Activated T-helper 2 cell treated with anti-CD3 and anti-CD28 coated beads, Interferon-gamma antibody, Interleukin-2, Interleukin-4, amounts not matched to agents 10 μg/mL and 5 μg/mL and 100 μg/mL, durations not matched to agents 14 hours and 24 hours and 36 hours (primary cell): ENCODE measurements around the gene RICTOR. TPM values are rescaled to one million over a fixed set of nuclear protein-coding genes. Genes with fewer than 3 reads are reported as not detected.

Source experiments
- DNase-seq: peaks from one replicate; pipeline ENCODE4 v3.0.0; 2021; ENCODE audit warnings: low spot score
- H3K27ac Mint-ChIP-seq: one replicate; pipeline ENCODE4 v1.8.0; 2021; ENCODE audit warnings: mixed read lengths
- H3K27me3 Mint-ChIP-seq: one replicate; pipeline ENCODE4 v1.8.0; 2021; ENCODE audit warnings: low read depth, mixed read lengths
- H3K36me3 Mint-ChIP-seq: one replicate; pipeline ENCODE4 v1.8.0; 2021; ENCODE audit warnings: low read depth, mixed read lengths
- H3K4me1 Mint-ChIP-seq: one replicate; pipeline ENCODE4 v1.8.0; 2021; ENCODE audit warnings: low read depth, mixed read lengths
- H3K4me3 Mint-ChIP-seq: one replicate; pipeline ENCODE4 v1.8.0; 2021; ENCODE audit warnings: low read depth, mild to moderate bottlenecking, moderate library complexity, mixed read lengths
- H3K9me3 Mint-ChIP-seq: one replicate; pipeline ENCODE4 v1.8.0; 2021; ENCODE audit warnings: mixed read lengths
- intact Hi-C: fragments of 100-400 bp; cut with micrococcal nuclease; formaldehyde crosslinking; loops from one replicate; pipeline ENCODE4 v1.15.1; 2023
- total RNA-seq: library from RNA; stranded (reverse); gene quantifications from 2 replicates; pipeline ENCODE4 v1.2.3, GENCODE V29; 2022

RICTOR gene
- total RNA-seq, 1 donor from 2014 or later: 28.2 TPM

- intact Hi-C loops: no loop called here
- H3K27ac Mint-ChIP-seq: no peak overlapping the region
Measured at GRCh38 chr5:39108987-39109386, 34.8 kb upstream of the RICTOR start.

GRCh38 chr5:39107350-39107749 is 33.2 kb upstream of the RICTOR start:
- H3K4me1 Mint-ChIP-seq: no peaks in the 10 kb centered on the region
- intact Hi-C loops: no loop called here
- DNase-seq: no peak
- H3K4me3 Mint-ChIP-seq: no peak overlapping the region
- no peaks in the 10 kb centered on the region for H3K9me3 Mint-ChIP-seq
- H3K27me3 Mint-ChIP-seq: no peaks in the 10 kb centered on the region
- peaks cover 52% of the 10 kb centered on the region for H3K36me3 Mint-ChIP-seq
- no peak overlapping the region for H3K27ac Mint-ChIP-seq

More at GRCh38 chr5:39108987-39109386, 34.8 kb upstream of the RICTOR start:
- no peaks in the 10 kb centered on the region for H3K4me1 Mint-ChIP-seq
- no peaks in the 10 kb centered on the region for H3K27me3 Mint-ChIP-seq
- H3K4me3 Mint-ChIP-seq: no peak overlapping the region
- peaks cover 49% of the 10 kb centered on the region for H3K36me3 Mint-ChIP-seq
- H3K9me3 Mint-ChIP-seq: no peaks in the 10 kb centered on the region
- no peak for DNase-seq

- peaks cover 53% of the 10 kb centered on the region for H3K36me3 Mint-ChIP-seq
- H3K27ac Mint-ChIP-seq: no peak overlapping the region
- no peak overlapping the region for H3K4me3 Mint-ChIP-seq
Measured at GRCh38 chr5:39106322-39106721, 32.1 kb upstream of the RICTOR start.

DNA sequence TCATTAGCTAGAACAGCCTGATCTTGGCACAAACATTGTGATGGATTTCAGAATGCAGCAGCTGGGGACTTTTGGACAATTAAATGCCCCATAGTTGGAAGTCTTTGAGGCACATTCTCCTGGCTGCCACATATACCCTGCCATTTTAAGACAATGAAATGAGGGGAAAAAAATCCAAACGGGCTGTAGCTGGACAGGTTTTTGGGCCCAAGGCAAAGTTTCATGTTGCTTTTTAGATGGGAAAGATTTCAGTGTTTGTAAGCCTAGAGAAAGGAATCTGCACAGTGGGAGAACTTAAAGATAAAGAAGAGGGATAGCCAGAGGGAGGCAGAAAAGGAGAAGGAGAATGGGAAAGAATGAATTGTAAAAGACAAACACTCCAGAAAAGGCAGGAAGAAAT is 30.0 kb upstream of the RICTOR start:
- Mint-ChIP-seq H3K9me3 (no peaks in the 10 kb centered on the region), H3K4me1 (peaks cover 6% of the 10 kb centered on the region), H3K27me3 (no peaks in the 10 kb centered on the region), H3K27ac (no peak overlapping the region), H3K4me3 (no peak overlapping the region), H3K36me3 (peaks cover 46% of the 10 kb centered on the region)
- no peak for DNase-seq
- intact Hi-C loops: no loop called here

More at GRCh38 chr5:39106322-39106721, 32.1 kb upstream of the RICTOR start:
- no peak for DNase-seq
- H3K4me1 Mint-ChIP-seq: peaks cover under 1% of the 10 kb centered on the region
- H3K9me3 Mint-ChIP-seq: no peaks in the 10 kb centered on the region
- no peaks in the 10 kb centered on the region for H3K27me3 Mint-ChIP-seq
- intact Hi-C loops: no loop called here

DNA sequence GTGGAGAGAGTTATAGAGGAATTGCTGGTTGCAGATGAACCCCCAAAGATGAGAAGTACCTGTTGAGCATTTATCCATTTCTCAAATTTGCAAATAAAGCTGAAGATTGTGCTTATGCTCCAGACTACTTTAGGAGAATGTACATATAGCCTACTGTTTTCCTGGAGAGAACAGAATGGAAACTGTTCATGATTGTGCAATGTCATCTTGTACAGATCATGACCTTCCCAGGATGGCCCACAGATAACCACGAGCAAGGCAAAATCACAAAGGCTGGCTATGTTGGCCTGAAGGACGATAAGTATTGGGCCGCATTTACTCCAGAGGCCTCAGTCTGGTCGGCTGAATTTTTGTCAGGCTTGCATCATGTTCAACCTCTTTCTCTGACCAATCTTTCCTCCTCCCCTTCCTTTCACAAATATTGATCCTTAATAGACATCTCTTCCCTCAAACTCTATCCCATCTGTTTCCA is 28.5 kb upstream of the RICTOR start:
- intact Hi-C loops: no loop called here
- Mint-ChIP-seq H3K27me3 (no peaks in the 10 kb centered on the region), H3K27ac (no peak overlapping the region), H3K4me3 (no peak overlapping the region), H3K4me1 (peaks cover 6% of the 10 kb centered on the region), H3K36me3 (peaks cover 37% of the 10 kb centered on the region), H3K9me3 (no peaks in the 10 kb centered on the region)
- no peak for DNase-seq

- peak overlapping the region; percentile 38 for H3K27ac Mint-ChIP-seq
- H3K36me3 Mint-ChIP-seq: peaks cover 27% of the 10 kb centered on the region
- H3K4me1 Mint-ChIP-seq: peaks cover 6% of the 10 kb centered on the region
Measured at GRCh38 chr5:39100851-39101396, 26.7 kb upstream of the RICTOR start.

GRCh38 chr5:39100301-39100850 is 26.2 kb upstream of the RICTOR start:
- intact Hi-C loops: no loop called here
- Mint-ChIP-seq H3K36me3 (peaks cover 24% of the 10 kb centered on the region), H3K4me3 (no peak overlapping the region), H3K27me3 (no peaks in the 10 kb centered on the region), H3K4me1 (peaks cover 6% of the 10 kb centered on the region), H3K9me3 (no peaks in the 10 kb centered on the region), H3K27ac (no peak overlapping the region)
- DNase-seq: no peak

More at GRCh38 chr5:39100851-39101396, 26.7 kb upstream of the RICTOR start:
- Mint-ChIP-seq H3K9me3 (no peaks in the 10 kb centered on the region), H3K4me3 (no peak overlapping the region), H3K27me3 (no peaks in the 10 kb centered on the region)
- DNase-seq: no peak
- intact Hi-C loops: no loop called here

DNA sequence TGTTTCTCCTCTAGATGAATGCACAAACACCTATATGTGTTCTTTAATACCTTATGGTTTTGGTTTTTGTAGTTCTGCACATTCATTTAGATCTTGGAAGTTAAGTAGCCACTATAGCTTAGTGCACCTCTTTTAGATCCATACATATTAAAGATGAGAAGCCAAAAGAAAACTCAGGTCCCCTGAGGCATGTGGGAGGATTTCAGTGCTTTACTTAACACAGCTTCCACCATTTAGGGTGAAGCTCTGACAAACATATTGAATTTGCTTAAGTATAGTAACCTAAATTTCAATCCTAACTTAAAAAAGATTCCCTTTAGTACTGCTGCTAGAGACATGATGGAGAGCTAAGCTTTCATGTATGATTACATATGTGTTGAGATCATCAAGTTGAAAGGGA is 25.6 kb upstream of the RICTOR start:
- Mint-ChIP-seq H3K27me3 (no peaks in the 10 kb centered on the region), H3K27ac (no peak overlapping the region), H3K9me3 (no peaks in the 10 kb centered on the region), H3K4me3 (no peak overlapping the region), H3K36me3 (peaks cover 22% of the 10 kb centered on the region), H3K4me1 (peaks cover 6% of the 10 kb centered on the region)
- no peak for DNase-seq
- intact Hi-C loops: no loop called here

GRCh38 chr5:39093352-39093751 is 19.2 kb upstream of the RICTOR start:
- Mint-ChIP-seq H3K27me3 (peaks cover 20% of the 10 kb centered on the region), H3K9me3 (peaks cover 14% of the 10 kb centered on the region), H3K4me3 (no peak overlapping the region), H3K4me1 (no peaks in the 10 kb centered on the region), H3K36me3 (no peaks in the 10 kb centered on the region), H3K27ac (no peak overlapping the region)
- DNase-seq: no peak
- intact Hi-C loops: no loop called here

DNA sequence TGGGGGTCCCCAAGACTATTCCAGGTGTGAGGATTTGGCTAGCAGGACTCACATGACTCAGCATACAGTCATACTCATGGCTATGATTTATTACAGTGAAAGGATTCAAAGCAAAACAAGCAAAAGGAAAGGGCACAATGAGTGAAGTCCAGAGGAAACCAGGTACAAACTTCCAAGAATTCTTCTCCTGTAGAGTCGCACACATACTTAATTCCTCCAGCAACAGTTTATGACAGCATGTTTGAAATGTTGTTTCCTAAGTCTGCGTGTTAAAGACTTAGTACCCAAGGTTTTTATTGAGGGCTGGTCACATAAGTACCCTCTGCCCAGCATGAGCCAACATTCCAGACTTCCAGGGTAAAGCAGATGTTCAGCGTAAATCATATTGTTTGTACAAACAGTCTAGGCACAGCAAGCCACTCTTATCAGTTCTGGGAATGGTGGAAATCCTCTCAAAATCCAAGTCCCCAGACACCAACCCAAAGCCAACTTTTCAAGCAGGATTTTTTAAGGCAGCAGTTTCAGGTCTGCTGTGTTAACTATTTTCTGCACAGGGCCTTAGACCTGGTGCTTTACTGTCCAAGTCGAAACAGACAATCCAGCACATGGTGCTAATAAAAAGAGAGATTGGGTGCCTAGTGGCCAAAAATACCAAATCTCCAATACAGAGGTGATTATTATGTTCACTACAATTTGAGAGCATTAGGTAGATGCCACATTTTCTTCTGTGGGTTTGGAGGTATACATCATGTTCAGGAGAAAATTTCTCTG is 18.6 kb upstream of the RICTOR start:
- H3K27ac Mint-ChIP-seq: no peak overlapping the region
- peaks cover 14% of the 10 kb centered on the region for H3K9me3 Mint-ChIP-seq
- no peak for DNase-seq
- intact Hi-C loops: no loop called here
- H3K4me3 Mint-ChIP-seq: no peak overlapping the region
- no peaks in the 10 kb centered on the region for H3K4me1 Mint-ChIP-seq
- peaks cover 21% of the 10 kb centered on the region for H3K27me3 Mint-ChIP-seq
- H3K36me3 Mint-ChIP-seq: no peaks in the 10 kb centered on the region

GRCh38 chr5:39091940-39092580 is 17.9 kb upstream of the RICTOR start:
- peaks cover 22% of the 10 kb centered on the region for H3K27me3 Mint-ChIP-seq
- H3K4me1 Mint-ChIP-seq: no peaks in the 10 kb centered on the region
- no peaks in the 10 kb centered on the region for H3K36me3 Mint-ChIP-seq
- intact Hi-C loops: no loop called here
- H3K9me3 Mint-ChIP-seq: peaks cover 14% of the 10 kb centered on the region
- no peak overlapping the region for H3K4me3 Mint-ChIP-seq
- H3K27ac Mint-ChIP-seq: no peak overlapping the region
- no peak for DNase-seq

GRCh38 chr5:39083968-39084367 is 9.8 kb upstream of the RICTOR start:
- H3K9me3 Mint-ChIP-seq: peaks cover 2% of the 10 kb centered on the region
- H3K27me3 Mint-ChIP-seq: peaks cover 12% of the 10 kb centered on the region
- H3K27ac Mint-ChIP-seq: no peak overlapping the region
- peaks cover 6% of the 10 kb centered on the region for H3K4me1 Mint-ChIP-seq
- intact Hi-C loops: no loop called here
- no peak overlapping the region for H3K4me3 Mint-ChIP-seq
- no peaks in the 10 kb centered on the region for H3K36me3 Mint-ChIP-seq
- DNase-seq: no peak

DNA sequence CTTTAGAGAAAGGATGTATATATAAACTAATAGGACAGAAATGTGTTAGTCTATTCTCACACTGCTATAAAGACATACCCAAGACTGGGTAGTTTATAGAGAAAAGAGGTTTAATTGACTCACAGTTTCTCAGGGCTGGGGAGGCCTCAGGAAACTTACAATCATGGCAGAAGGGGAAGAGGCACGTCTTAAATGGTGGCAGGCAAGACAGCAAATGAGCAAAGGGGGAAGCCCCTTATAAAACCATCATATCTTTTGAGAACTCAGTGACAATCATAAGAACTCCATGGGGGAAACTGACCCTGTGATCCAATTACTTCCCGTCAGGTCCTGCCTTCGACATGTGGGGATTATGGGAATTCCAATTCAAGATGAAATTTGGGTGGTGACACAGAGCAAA is 8.8 kb upstream of the RICTOR start:
- H3K27ac Mint-ChIP-seq: no peak overlapping the region
- no peaks in the 10 kb centered on the region for H3K36me3 Mint-ChIP-seq
- peaks cover 9% of the 10 kb centered on the region for H3K4me1 Mint-ChIP-seq
- DNase-seq: no peak
- peaks cover 11% of the 10 kb centered on the region for H3K27me3 Mint-ChIP-seq
- H3K9me3 Mint-ChIP-seq: no peaks in the 10 kb centered on the region
- intact Hi-C loops: no loop called here
- H3K4me3 Mint-ChIP-seq: no peak overlapping the region
